GM12873 (cell line): Measurements from ENCODE around the gene MRPL46.

Experiments used
- TF ChIP-seq, protein P1 (sequence below): IDR thresholded peaks from 2 replicates; pipeline ENCODE4 v1.5.1; 2012; ENCODE audit warnings: low read depth, mild to moderate bottlenecking, moderate library complexity, low read length, control low read depth; ENCODE audit not compliant: insufficient read depth; ENCODE audit errors: missing control alignments

Gene MRPL46

DNA sequence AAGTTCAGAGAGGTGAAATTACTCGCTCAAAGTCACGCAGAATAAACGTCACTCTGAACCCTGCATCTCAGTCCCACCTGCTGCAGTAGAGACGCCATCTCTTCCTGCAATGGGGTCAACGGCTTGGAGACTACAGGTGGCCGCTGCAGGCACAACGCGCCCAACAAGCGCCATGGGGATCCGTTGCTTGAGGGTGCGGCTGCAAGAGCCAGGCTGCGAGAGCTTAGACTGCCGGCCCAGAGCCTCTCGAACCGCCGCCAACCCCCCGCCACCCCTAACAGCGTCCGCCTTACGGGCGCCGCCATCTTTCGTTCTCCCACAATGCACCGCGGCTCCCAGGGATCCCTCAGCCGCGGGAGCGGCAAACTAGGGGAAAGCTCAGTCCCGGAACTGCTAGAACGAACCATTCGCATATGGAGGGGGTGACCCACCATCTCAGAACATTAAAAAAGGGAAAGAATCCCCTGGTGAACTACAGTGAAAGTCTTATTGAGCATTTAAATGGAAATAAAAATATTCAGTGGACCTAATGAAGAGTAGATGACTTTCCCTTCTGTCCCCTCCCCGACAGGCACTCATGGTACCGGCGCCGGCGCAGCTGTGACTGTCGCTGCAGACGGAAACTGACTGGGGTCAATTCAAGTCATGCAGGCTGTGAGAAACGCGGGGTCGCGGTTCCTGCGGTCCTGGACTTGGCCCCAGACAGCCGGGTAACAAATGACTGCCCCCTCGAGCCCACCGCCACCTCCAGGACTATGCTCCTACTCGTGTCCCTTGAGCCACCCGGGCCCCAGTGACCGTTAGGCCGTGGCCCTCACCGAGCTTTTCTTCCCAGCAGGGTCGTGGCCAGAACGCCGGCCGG is at the start of gene MRPL46, which contains the start of gene MRPS11:
TSS of gene MRPL46 (minus strand) at position 316 of the 862 bp plus-strand sequence. CDS start at position 305, 11 bp downstream.
TSS of gene MRPS11 (plus strand) at position 636 of the 862 bp plus-strand sequence. CDS start at position 646, 10 bp downstream.
- TF ChIP-seq, protein P1, sequence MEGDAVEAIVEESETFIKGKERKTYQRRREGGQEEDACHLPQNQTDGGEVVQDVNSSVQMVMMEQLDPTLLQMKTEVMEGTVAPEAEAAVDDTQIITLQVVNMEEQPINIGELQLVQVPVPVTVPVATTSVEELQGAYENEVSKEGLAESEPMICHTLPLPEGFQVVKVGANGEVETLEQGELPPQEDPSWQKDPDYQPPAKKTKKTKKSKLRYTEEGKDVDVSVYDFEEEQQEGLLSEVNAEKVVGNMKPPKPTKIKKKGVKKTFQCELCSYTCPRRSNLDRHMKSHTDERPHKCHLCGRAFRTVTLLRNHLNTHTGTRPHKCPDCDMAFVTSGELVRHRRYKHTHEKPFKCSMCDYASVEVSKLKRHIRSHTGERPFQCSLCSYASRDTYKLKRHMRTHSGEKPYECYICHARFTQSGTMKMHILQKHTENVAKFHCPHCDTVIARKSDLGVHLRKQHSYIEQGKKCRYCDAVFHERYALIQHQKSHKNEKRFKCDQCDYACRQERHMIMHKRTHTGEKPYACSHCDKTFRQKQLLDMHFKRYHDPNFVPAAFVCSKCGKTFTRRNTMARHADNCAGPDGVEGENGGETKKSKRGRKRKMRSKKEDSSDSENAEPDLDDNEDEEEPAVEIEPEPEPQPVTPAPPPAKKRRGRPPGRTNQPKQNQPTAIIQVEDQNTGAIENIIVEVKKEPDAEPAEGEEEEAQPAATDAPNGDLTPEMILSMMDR, result no peak

DNA sequence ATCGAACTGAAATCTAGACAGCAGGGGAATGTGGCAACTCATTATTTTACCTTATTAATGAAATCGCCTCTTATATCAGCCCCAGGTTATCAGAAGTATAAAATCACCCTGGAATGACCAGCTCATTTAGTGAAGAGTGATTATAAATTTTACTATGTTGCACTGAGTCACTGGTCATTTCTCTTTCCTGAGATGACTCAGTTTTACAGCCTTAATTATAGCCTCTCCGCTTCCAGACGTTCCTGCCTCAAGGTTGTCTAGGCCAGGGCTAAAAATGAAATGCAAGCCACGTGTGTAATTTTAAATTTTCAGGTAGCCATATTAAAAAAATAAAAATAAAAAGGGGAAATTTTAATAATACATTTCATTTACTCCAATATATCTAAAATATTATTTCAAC is 46.0 kb upstream of the MRPL46 start:
- TF ChIP-seq, protein P1, result no peak

- TF ChIP-seq, protein P1, result no peak
Measured at GRCh38 chr15:88512601-88513000, 45.4 kb upstream of the MRPL46 start.

DNA sequence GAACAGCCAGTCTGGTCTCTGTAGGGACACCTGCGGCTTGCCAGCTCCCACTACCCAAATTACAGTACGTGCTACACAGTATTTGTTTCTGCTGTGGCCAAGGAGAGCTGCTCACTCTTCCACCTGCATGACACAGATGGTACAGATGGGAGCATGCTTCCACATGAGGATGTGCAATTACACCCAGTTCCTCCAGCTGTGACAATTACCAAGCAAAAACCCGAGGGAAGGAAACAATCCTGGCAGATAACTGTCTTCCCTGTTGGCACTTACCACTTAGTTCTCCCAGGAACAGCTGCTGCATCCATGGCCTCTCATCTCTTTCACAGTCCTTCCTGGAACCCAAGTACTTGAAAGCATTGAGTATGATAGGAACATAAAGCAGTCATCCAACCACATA is 44.9 kb upstream of the MRPL46 start:
- TF ChIP-seq, protein P1, result no peak

GRCh38 chr15:88511161-88511560 is 44.0 kb upstream of the MRPL46 start:
- TF ChIP-seq, protein P1, result no peak

DNA sequence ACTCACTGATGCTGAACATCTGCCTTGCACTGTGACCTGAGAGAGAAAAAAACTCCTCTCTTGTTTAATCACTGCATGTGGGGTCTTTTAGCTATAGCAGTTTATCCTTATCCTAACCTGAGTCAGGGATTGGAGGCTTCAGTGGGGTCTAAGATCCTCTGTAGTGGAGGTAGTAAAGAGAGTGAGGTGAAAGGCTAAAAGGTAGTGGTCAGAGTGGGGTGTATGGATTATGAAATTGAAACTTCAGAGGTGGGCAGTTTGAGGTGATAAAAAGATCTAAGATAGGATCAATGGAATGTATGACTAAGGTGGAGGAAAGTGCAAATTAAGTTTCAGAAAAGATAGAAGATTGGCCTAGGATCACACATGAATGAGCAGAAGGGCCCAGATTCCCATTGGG is 42.8 kb upstream of the MRPL46 start:
- TF ChIP-seq, protein P1, result no peak

DNA sequence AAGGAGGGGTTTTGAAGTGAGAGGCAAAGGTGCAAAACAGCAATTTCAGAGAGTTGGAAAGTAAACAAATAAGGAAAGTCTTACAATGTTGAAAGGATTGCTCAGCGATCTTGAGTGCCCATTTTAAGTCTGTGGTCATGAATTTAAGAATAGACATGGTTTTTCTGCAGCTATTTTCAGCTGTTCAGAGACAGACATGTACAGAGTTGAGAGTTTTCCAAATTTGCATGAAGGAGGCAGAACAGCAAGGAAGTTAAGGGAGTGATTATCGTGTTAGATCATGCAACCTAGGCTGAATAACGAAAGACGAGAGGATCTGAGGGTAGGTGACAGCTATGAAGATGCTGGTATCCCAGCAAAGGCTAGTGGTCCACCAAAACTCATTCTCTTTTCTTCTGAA is 42.1 kb upstream of the MRPL46 start:
- TF ChIP-seq, protein P1, result no peak
